Osteoblast (primary cell): ENCODE data around the gene NBL1. TPM values are rescaled to one million over a fixed set of nuclear protein-coding genes. Genes with fewer than 3 reads are reported as not detected.

ENCODE experiments used
- DNase-seq: peaks from one replicate; pipeline ENCODE4 v3.0.0; 2011; ENCODE audit warnings: low spot score, mixed read lengths; ENCODE audit not compliant: insufficient read length; ENCODE audit errors: missing footprints
- H2AFZ ChIP-seq: 2 replicates; pipeline ENCODE4 v1.6.0; 2011; ENCODE audit warnings: mild to moderate bottlenecking, low read length
- H3K27ac ChIP-seq: 2 replicates; pipeline ENCODE4 v1.5.1; 2011; ENCODE audit warnings: mild to moderate bottlenecking, low read depth, low read length, moderate library complexity
- H3K27me3 ChIP-seq: 2 replicates; pipeline ENCODE4 v1.6.0; 2012; ENCODE audit warnings: mild to moderate bottlenecking, control low read depth, inconsistent platforms, low read length, moderate library complexity; ENCODE audit not compliant: insufficient read depth
- H3K36me3 ChIP-seq: 2 replicates; pipeline ENCODE4 v1.5.1; 2011; ENCODE audit warnings: mild to moderate bottlenecking, low read length, control low read depth, moderate library complexity; ENCODE audit not compliant: insufficient read depth
- H3K4me1 ChIP-seq: 2 replicates; pipeline ENCODE4 v1.5.1; 2011; ENCODE audit warnings: mild to moderate bottlenecking, low read length, control low read depth, moderate library complexity; ENCODE audit not compliant: insufficient read depth
- H3K4me2 ChIP-seq: 2 replicates; pipeline ENCODE4 v1.6.0; 2011; ENCODE audit warnings: mild to moderate bottlenecking, low read length; ENCODE audit not compliant: insufficient read depth
- H3K4me3 ChIP-seq: fragments of 200-600 bp; sonication (generic); 3 replicates; pipeline ENCODE4 v1.5.1; 2012; ENCODE audit warnings: mild to moderate bottlenecking, low read length, inconsistent platforms; ENCODE audit not compliant: insufficient read depth
- H3K79me2 ChIP-seq: 2 replicates; pipeline ENCODE4 v1.6.0; 2012; ENCODE audit warnings: mild to moderate bottlenecking, low read length, control low read depth, inconsistent platforms; ENCODE audit not compliant: insufficient read depth
- H3K9me3 ChIP-seq: 2 replicates; pipeline ENCODE4 v1.5.1; 2011; ENCODE audit warnings: low read depth, low read length, control low read depth
- H4K20me1 ChIP-seq: 2 replicates; pipeline ENCODE4 v1.6.0; 2012; ENCODE audit warnings: mild to moderate bottlenecking, low read length, control low read depth; ENCODE audit not compliant: insufficient read depth
- CTCF ChIP-seq: IDR thresholded peaks from 2 replicates; pipeline ENCODE4 v1.5.1; 2011; ENCODE audit warnings: mild to moderate bottlenecking, low read depth, low read length, moderate library complexity; ENCODE audit errors: extremely low read depth
- total RNA-seq: library from RNA; depleted of rRNA; stranded (reverse); fragments of >200 nt; gene quantifications from 2 replicates; pipeline ENCODE4 v1.2.3, GENCODE V29; 2012

The NBL1 gene
- total RNA-seq, 1 donor, result 88.7 TPM

- no peaks in the 10 kb centered on the region for H3K27me3 ChIP-seq
- no peak overlapping the region for H3K4me2 ChIP-seq
- H3K79me2 ChIP-seq, result no peaks in the 10 kb centered on the region
- peak; percentile 57 for DNase-seq
- H3K4me3 ChIP-seq, result no peak overlapping the region
- H3K4me1 ChIP-seq, result no peaks in the 10 kb centered on the region
- H3K27ac ChIP-seq, result no peak overlapping the region
- no peak overlapping the region for H2AFZ ChIP-seq
- no peak for TF ChIP-seq CTCF
- peaks cover 2% of the 10 kb centered on the region for H3K36me3 ChIP-seq
- no peaks in the 10 kb centered on the region for H3K9me3 ChIP-seq
- no peaks in the 10 kb centered on the region for H4K20me1 ChIP-seq
These were observed 54.1 kb downstream of the NBL1 start for GRCh38 chr1:19698181-19698580.

- Histone ChIP-seq H3K27ac (no peak overlapping the region), H3K4me3 (no peak overlapping the region), H3K4me2 (no peak overlapping the region), H3K36me3 (peaks cover 2% of the 10 kb centered on the region), H3K27me3 (no peaks in the 10 kb centered on the region), H2AFZ (no peak overlapping the region), H3K4me1 (no peaks in the 10 kb centered on the region), H4K20me1 (peaks cover 2% of the 10 kb centered on the region), H3K9me3 (no peaks in the 10 kb centered on the region), H3K79me2 (no peaks in the 10 kb centered on the region)
- no peak for TF ChIP-seq CTCF
- peak; percentile 79 for DNase-seq
These were observed 56.1 kb downstream of the NBL1 start for GRCh38 chr1:19700079-19700777.

GRCh38 chr1:19703280-19703679, 59.2 kb downstream of the NBL1 start:
- Histone ChIP-seq H3K9me3 (no peaks in the 10 kb centered on the region), H3K4me1 (no peaks in the 10 kb centered on the region), H2AFZ (no peak overlapping the region), H3K4me3 (no peak overlapping the region), H3K27ac (no peak overlapping the region), H4K20me1 (peaks cover 2% of the 10 kb centered on the region), H3K36me3 (peaks cover 2% of the 10 kb centered on the region), H3K27me3 (no peaks in the 10 kb centered on the region), H3K4me2 (no peak overlapping the region), H3K79me2 (no peaks in the 10 kb centered on the region)
- DNase-seq, result no peak
- TF ChIP-seq CTCF, result no peak

GRCh38 chr1:19704247-19705113, 60.4 kb downstream of the NBL1 start:
- Histone ChIP-seq H3K27ac (no peak overlapping the region), H3K27me3 (no peaks in the 10 kb centered on the region), H3K79me2 (no peaks in the 10 kb centered on the region), H3K4me1 (no peaks in the 10 kb centered on the region), H4K20me1 (peaks cover 2% of the 10 kb centered on the region), H3K4me2 (peak overlapping the region; percentile 29), H3K4me3 (no peak overlapping the region), H3K9me3 (no peaks in the 10 kb centered on the region), H3K36me3 (no peaks in the 10 kb centered on the region), H2AFZ (peak overlapping the region; percentile 69)
- peak; percentile 91 for DNase-seq
- peak; percentile 91 for TF ChIP-seq CTCF
